GM18870 (cell line): ENCODE results near the gene RPH3AL.
"Not testable (repeated sequence)": the region's sequence is repeated elsewhere in the genome, so short reads cannot be mapped to it uniquely, and the experiment has no call there.

ENCODE experiments used
- ATAC-seq: cut with Tn5 transposase; IDR thresholded peaks from one replicate; pipeline ENCODE4 v1.9.1; 2021; ENCODE audit warnings: moderate library complexity; ENCODE audit not compliant: unreplicated experiment

The RPH3AL gene

GRCh38 chr17:283911-284675 lies 68.5 kb downstream of the RPH3AL start:
- no peak for ATAC-seq

- ATAC-seq, result no peak
These were observed 69.4 kb downstream of the RPH3AL start for GRCh38 chr17:282912-283882.

GRCh38 chr17:282000-282911 lies 70.4 kb downstream of the RPH3AL start:
- no peak for ATAC-seq

- ATAC-seq, result no peak
These were observed 71.1 kb downstream of the RPH3AL start for GRCh38 chr17:281365-281999.

- no peak for ATAC-seq
These were observed 71.7 kb downstream of the RPH3AL start for GRCh38 chr17:280901-281300.

GRCh38 chr17:280216-280615 lies 72.4 kb downstream of the RPH3AL start:
- ATAC-seq, result no peak

GRCh38 chr17:279776-280175 lies 72.8 kb downstream of the RPH3AL start:
- ATAC-seq, result no peak

GRCh38 chr17:279331-279730 lies 73.3 kb downstream of the RPH3AL start:
- no peak for ATAC-seq

- no peak for ATAC-seq
These were observed 73.9 kb downstream of the RPH3AL start for GRCh38 chr17:278676-279059.

GRCh38 chr17:278055-278675 lies 74.4 kb downstream of the RPH3AL start:
- no peak for ATAC-seq

- ATAC-seq, result no peak
These were observed 77.7 kb downstream of the RPH3AL start for GRCh38 chr17:274902-275301.

GRCh38 chr17:273981-274832 lies 78.4 kb downstream of the RPH3AL start:
- no peak for ATAC-seq

- ATAC-seq, result not testable (repeated sequence)
These were observed 79.8 kb downstream of the RPH3AL start for GRCh38 chr17:272856-273255.

GRCh38 chr17:271928-272623 lies 80.5 kb downstream of the RPH3AL start:
- not testable (repeated sequence) for ATAC-seq

GRCh38 chr17:269616-270514 lies 82.7 kb downstream of the RPH3AL start:
- ATAC-seq, result no peak

GRCh38 chr17:266701-267667 lies 85.6 kb downstream of the RPH3AL start:
- ATAC-seq, result no peak
